Keratinocyte (primary cell): ENCODE measurements around the gene CD63. TPM values are rescaled to one million over a fixed set of nuclear protein-coding genes. Genes with fewer than 3 reads are reported as not detected.

Source experiments
- DNase-seq: peaks from one replicate; pipeline ENCODE4 v3.0.0-alpha.2; 2011; ENCODE audit warnings: low read depth, missing footprints, low spot score
- FAIRE-seq: peaks from 2 replicates; lab custom pipeline; 2011; peaks lifted over from hg19 to GRCh38; lab: Jason Lieb, UNC
- H2AFZ ChIP-seq: 2 replicates; pipeline ENCODE4 v1.6.0; 2012; ENCODE audit warnings: low read length, control low read depth, inconsistent platforms; ENCODE audit not compliant: control insufficient read depth
- H3K27ac ChIP-seq: 2 replicates; pipeline ENCODE4 v1.5.1; 2011; ENCODE audit warnings: low read length; ENCODE audit not compliant: control insufficient read depth, insufficient read depth
- H3K27me3 ChIP-seq: 3 replicates; pipeline ENCODE4 v1.6.0; 2011; ENCODE audit warnings: low read length; ENCODE audit not compliant: control insufficient read depth, insufficient read depth; ENCODE audit errors: extremely low read depth
- H3K36me3 ChIP-seq, 2 experiments: 2 replicates in 1 of 2; 3 replicates in 1 of 2; pipeline ENCODE4 v1.5.1; 2011; ENCODE audit warnings: low read length in 2 of 2, mild to moderate bottlenecking in 1 of 2; ENCODE audit not compliant: control insufficient read depth in 2 of 2, insufficient read depth in 2 of 2; ENCODE audit errors: extremely low read depth in 1 of 2
- H3K4me1 ChIP-seq: 3 replicates; pipeline ENCODE4 v1.5.1; 2011; ENCODE audit warnings: low read length; ENCODE audit not compliant: control insufficient read depth, insufficient read depth; ENCODE audit errors: extremely low read depth
- H3K4me2 ChIP-seq: 3 replicates; pipeline ENCODE4 v1.6.0; 2011; ENCODE audit warnings: low read depth, low read length; ENCODE audit not compliant: control insufficient read depth, insufficient read depth; ENCODE audit errors: extremely low read depth
- H3K4me3 ChIP-seq, 3 experiments: fragments of 200-600 bp in 1 of 3; sonication (generic) in 1 of 3; 2 replicates in 2 of 3; 3 replicates in 1 of 3; pipeline ENCODE4 v1.5.1; 2011 to 2016; ENCODE audit warnings: low read length in 3 of 3, mild to moderate bottlenecking in 3 of 3, control low read depth in 2 of 3, inconsistent platforms in 1 of 3, low read depth in 1 of 3, mixed read lengths in 1 of 3, mixed run types in 1 of 3, moderate library complexity in 1 of 3; ENCODE audit not compliant: control insufficient read depth in 2 of 3, insufficient read depth in 2 of 3; ENCODE audit errors: extremely low read depth in 1 of 3
- H3K79me2 ChIP-seq: 2 replicates; pipeline ENCODE4 v1.6.0; 2012; ENCODE audit warnings: low read length; ENCODE audit not compliant: control insufficient read depth, insufficient read depth
- H3K9ac ChIP-seq: 3 replicates; pipeline ENCODE4 v1.6.0; 2011; ENCODE audit warnings: low read length; ENCODE audit not compliant: control insufficient read depth, insufficient read depth; ENCODE audit errors: extremely low read depth
- H3K9me1 ChIP-seq: 3 replicates; pipeline ENCODE4 v1.6.0; 2011; ENCODE audit warnings: low read length; ENCODE audit not compliant: control insufficient read depth, insufficient read depth; ENCODE audit errors: extremely low read depth
- H3K9me3 ChIP-seq: 2 replicates; pipeline ENCODE4 v1.5.1; 2012; ENCODE audit warnings: low read depth, low read length; ENCODE audit not compliant: control insufficient read depth
- H4K20me1 ChIP-seq: 3 replicates; pipeline ENCODE4 v1.6.0; 2011; ENCODE audit warnings: low read length; ENCODE audit not compliant: control insufficient read depth, insufficient read depth; ENCODE audit errors: extremely low read depth
- EZH2 ChIP-seq: IDR thresholded peaks from one replicate; pipeline ENCODE4 v1.6.1; 2012; ENCODE audit warnings: inconsistent platforms, mild to moderate bottlenecking, low read length, moderate library complexity
- dilution Hi-C: fragments of 300-500 bp; cut with MboI; formaldehyde crosslinking; loops from one replicate; pipeline ENCODE4 v1.7.0; 2020; ENCODE audit warnings: low sequenced_read_pairs; ENCODE audit not compliant: extremely low pct_ligation_motif_present
- polyA plus RNA-seq, 5 experiments: library from polyadenylated mRNA; depleted of rRNA in 3 of 5; stranded (reverse) in 3 of 5; stranded (forward) in 1 of 5; unstranded in 1 of 5; fragments of >200 nt; gene quantifications; 1 replicate in 1 of 5; 2 replicates in 3 of 5; 3 replicates in 1 of 5; pipeline versions ENCODE4 v1.2.1 to v1.2.3, GENCODE V29; 2011 to 2012; ENCODE audit warnings: missing spikeins in 2 of 5, low read depth in 1 of 5, low replicate concordance in 1 of 5
- TF ChIP-seq, protein P1 (sequence below), 3 experiments: IDR thresholded peaks in 1 of 3; conservative IDR thresholded peaks in 1 of 3; optimal IDR thresholded peaks in 1 of 3; 2 replicates in 2 of 3; 3 replicates in 1 of 3; pipeline versions ENCODE3 to v1.5.1; 2011; ENCODE audit warnings: low read length in 3 of 3, mild to moderate bottlenecking in 3 of 3, moderate library complexity in 2 of 3, control low read depth in 1 of 3, inconsistent platforms in 1 of 3; ENCODE audit not compliant: insufficient read depth in 2 of 3; ENCODE audit errors: extremely low read depth in 1 of 3

The CD63 gene
- polyA plus RNA-seq, 1 donor (not counting 4 experiments of a cell fraction or from before 2014, with no cell fraction given): 749 TPM

DNA sequence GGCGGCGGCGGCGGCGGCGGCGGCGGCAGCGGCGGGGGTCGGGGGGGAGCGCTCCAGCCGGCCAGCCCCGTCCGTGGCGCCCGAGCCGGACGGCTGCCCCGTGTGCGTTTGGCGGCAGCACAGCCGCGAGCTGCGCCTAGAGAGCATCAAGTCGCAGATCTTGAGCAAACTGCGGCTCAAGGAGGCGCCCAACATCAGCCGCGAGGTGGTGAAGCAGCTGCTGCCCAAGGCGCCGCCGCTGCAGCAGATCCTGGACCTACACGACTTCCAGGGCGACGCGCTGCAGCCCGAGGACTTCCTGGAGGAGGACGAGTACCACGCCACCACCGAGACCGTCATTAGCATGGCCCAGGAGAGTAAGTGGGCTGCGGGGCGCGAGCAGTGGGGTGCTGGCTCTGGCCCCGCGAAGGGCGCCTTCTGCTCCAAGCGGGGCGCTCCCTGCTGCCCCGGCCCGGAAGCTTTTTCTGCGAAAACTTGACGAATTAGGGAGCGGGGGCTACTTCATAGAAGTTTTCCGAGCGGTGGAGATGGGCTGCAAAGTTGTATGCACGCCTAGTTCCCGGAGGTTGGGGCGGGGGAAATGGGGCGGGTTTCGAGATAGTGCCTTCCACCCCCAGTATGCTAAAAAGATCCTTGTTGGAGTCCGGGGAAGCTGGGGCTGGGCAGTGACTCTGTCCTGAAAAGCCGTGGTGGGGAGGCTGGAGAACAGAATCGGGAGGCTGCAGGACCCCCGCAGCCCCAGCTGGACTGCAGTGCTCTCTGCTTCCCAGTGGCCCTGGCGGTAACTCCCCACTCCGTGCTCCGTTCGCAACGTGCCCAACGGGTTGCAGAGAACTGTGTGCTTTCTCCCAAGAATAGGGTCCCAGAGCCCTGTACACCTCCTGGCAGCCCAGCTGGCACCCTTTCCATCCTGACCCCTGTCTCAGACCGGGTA lies 14.9 kb upstream of the CD63 start:
- H3K9me3 ChIP-seq: no peaks in the 10 kb centered on the region
- DNase-seq: no peak
- H3K9ac ChIP-seq: no peak overlapping the region
- dilution Hi-C loops: no loop called here
- H3K27ac ChIP-seq: no peak overlapping the region
- H3K36me3 ChIP-seq: peaks cover 0 to 1% of the 10 kb centered on the region in 2 experiments
- H4K20me1 ChIP-seq: no peaks in the 10 kb centered on the region
- no peaks in the 10 kb centered on the region for H3K9me1 ChIP-seq
- peak overlapping the region; percentile 85 for H2AFZ ChIP-seq
- H3K4me1 ChIP-seq: peaks cover 8% of the 10 kb centered on the region
- TF ChIP-seq EZH2: no peak
- TF ChIP-seq, protein P1, sequence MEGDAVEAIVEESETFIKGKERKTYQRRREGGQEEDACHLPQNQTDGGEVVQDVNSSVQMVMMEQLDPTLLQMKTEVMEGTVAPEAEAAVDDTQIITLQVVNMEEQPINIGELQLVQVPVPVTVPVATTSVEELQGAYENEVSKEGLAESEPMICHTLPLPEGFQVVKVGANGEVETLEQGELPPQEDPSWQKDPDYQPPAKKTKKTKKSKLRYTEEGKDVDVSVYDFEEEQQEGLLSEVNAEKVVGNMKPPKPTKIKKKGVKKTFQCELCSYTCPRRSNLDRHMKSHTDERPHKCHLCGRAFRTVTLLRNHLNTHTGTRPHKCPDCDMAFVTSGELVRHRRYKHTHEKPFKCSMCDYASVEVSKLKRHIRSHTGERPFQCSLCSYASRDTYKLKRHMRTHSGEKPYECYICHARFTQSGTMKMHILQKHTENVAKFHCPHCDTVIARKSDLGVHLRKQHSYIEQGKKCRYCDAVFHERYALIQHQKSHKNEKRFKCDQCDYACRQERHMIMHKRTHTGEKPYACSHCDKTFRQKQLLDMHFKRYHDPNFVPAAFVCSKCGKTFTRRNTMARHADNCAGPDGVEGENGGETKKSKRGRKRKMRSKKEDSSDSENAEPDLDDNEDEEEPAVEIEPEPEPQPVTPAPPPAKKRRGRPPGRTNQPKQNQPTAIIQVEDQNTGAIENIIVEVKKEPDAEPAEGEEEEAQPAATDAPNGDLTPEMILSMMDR (optimal IDR thresholded peaks at IDR 0.05 in 1 of 3, IDR thresholded peaks at IDR 0.05 in 1 of 3, conservative IDR thresholded peaks at IDR 0.05 in 1 of 3; ENCODE audit: extremely low read depth in 1 of 3, insufficient read depth in 2 of 3, low read length in 3 of 3): peak in 2 of 3 experiments; percentile 20 to 37
- no peaks in the 10 kb centered on the region for H3K79me2 ChIP-seq
- no peak for FAIRE-seq
- H3K4me2 ChIP-seq: peak overlapping the region; percentile 89
- peak overlapping the region; percentile 57 to 74 (median 72) for H3K4me3 ChIP-seq
- H3K27me3 ChIP-seq: no peaks in the 10 kb centered on the region

DNA sequence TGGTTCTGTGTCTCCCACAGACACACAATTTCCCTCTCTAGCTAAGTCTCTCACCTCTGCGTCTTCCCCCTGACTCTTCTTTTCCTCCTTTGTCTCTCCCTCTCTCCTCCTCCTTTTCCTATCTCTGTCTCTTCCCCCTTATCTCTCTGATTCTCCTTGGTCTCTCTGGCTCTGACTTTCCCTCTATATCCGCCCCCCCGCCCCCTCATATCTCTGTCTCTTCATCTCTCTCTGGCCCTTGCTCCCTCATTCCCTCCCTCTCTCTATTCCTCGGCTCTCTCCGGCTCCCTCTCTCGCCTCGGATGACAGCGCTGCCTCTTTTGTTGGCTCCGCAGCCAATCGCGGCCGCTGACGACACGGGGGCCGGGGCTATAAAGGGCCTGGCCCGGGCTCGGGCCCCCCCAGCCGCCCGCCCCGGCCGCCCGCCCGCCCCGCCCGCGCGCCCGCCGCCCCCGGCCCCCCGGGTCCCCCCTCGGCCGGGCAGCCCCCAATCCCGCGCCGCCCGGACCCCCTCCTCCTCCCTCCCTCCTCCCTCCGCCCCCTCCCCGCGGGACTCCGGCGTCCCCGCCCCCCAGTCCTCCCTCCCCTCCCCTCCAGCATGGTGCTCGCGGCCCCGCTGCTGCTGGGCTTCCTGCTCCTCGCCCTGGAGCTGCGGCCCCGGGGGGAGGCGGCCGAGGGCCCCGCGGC lies 14.1 kb upstream of the CD63 start, which contains the start of gene GDF11:
Gene GDF11 (plus strand): TSS at position 404 of the 687 bp plus-strand sequence. CDS start 195 bp downstream, at position 599.
- H3K27ac ChIP-seq: no peak within 1 kb of the TSS
- no peaks in the 10 kb centered on the region for H4K20me1 ChIP-seq
- H3K4me2 ChIP-seq: peak within 1 kb of the TSS; percentile 89
- peak within 1 kb of the TSS; percentile 57 to 74 (median 72) for H3K4me3 ChIP-seq
- peak within 1 kb of the TSS; percentile 85 for H2AFZ ChIP-seq
- H3K9me3 ChIP-seq: no peaks in the 10 kb centered on the region
- FAIRE-seq (no peak), DNase-seq (no peak)
- TF ChIP-seq EZH2: no peak
- TF ChIP-seq, protein P1 (optimal IDR thresholded peaks at IDR 0.05 in 1 of 3, IDR thresholded peaks at IDR 0.05 in 1 of 3, conservative IDR thresholded peaks at IDR 0.05 in 1 of 3; ENCODE audit: extremely low read depth in 1 of 3, insufficient read depth in 2 of 3, low read length in 3 of 3): no peak
- no peaks in the 10 kb centered on the region for H3K36me3 ChIP-seq
- H3K27me3 ChIP-seq: no peaks in the 10 kb centered on the region
- peak within 1 kb of the TSS; percentile 20 for H3K9ac ChIP-seq
- H3K9me1 ChIP-seq: no peaks in the 10 kb centered on the region
- dilution Hi-C loops: no loop called here
- no peaks in the 10 kb centered on the region for H3K79me2 ChIP-seq
- peaks cover 14% of the 10 kb centered on the region for H3K4me1 ChIP-seq
